ENCODE measurements around the gene C1orf52. TPM values are rescaled to one million over a fixed set of nuclear protein-coding genes. Genes with fewer than 3 reads are reported as not detected.

The C1orf52 gene
- total RNA-seq, 4 donors from 2014 or later = 12.7 to 20.7 (median 17.9) TPM

DNA sequence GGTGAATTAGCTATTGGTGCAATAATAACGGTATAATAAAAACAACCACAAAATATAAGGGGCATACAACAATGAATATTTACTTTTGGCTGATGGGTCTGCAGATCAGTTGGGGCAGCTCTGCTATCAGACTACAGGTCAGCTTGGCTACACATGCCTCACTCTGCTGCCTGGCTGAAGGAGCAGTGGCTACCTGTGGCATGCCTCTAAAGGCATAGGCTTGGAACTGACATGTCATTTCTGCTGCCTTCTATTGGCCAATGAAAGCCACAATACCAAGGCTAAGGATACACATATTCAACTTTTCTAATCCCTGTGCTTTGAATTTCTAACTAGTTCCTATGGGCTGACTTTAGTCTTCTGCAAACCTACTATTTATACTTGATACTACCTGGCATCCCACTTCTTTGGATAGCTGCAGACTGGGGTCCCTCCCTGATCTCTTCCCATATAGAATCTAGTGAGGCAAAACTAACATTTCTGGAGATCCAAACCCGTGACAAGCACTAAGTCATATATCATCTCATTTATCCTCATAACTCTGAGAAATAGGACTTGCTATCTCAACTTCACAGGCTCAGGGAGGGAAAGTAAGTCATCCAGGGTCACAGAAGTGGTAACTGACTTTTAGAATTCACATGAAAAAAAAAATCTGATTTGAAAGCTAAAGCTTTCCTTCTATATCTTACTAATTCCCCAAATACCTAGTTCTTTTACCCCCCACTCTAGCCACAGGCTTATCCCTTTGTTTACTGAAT lies 39.4 kb downstream of the C1orf52 start:
- TF ChIP-seq, protein P1, sequence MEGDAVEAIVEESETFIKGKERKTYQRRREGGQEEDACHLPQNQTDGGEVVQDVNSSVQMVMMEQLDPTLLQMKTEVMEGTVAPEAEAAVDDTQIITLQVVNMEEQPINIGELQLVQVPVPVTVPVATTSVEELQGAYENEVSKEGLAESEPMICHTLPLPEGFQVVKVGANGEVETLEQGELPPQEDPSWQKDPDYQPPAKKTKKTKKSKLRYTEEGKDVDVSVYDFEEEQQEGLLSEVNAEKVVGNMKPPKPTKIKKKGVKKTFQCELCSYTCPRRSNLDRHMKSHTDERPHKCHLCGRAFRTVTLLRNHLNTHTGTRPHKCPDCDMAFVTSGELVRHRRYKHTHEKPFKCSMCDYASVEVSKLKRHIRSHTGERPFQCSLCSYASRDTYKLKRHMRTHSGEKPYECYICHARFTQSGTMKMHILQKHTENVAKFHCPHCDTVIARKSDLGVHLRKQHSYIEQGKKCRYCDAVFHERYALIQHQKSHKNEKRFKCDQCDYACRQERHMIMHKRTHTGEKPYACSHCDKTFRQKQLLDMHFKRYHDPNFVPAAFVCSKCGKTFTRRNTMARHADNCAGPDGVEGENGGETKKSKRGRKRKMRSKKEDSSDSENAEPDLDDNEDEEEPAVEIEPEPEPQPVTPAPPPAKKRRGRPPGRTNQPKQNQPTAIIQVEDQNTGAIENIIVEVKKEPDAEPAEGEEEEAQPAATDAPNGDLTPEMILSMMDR (IDR thresholded peaks at IDR 0.05; ENCODE audit: low read depth) = no peak

DNA sequence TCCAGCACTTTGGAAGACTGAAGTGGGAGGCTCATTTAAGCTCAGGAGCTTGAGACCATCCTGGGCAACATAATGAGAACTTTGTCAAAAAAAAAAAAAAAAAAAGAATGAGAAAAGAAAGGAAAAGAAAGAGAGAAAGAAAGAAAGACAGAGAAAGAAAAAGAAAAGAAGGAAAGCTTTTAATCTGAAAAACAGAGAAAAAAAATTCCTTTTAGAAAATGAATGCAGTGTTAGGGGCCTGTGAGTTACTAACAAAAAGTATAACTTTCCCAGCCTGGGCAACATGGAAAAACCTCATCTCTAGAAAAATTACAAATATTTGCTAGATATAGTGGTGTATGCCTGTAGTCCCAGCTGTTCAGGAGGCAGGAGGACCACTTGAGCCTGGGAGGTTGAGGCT lies 42.8 kb downstream of the C1orf52 start:
- TF ChIP-seq, protein P1 (IDR thresholded peaks at IDR 0.05; ENCODE audit: low read depth) = no peak

DNA sequence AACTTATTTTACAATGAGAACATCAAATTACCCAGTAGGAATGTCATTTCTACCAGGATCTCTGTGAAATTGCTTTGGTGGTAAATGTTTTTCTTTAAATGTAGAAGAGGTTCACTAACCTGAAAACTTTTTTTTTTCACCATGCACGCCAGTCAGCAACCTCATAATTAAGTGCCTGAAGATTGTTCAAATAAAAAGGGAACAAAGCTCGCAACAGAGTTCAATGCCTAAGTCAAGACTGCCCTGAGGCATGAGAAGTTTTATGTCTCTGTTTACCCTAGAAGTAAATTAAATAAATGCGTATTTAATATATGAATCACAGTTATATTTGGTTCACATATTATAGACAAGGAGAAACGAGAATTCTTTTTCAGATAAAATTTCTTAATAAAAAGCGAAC lies 44.8 kb downstream of the C1orf52 start:
- TF ChIP-seq, protein P1 (IDR thresholded peaks at IDR 0.05; ENCODE audit: low read depth) = no peak

DNA sequence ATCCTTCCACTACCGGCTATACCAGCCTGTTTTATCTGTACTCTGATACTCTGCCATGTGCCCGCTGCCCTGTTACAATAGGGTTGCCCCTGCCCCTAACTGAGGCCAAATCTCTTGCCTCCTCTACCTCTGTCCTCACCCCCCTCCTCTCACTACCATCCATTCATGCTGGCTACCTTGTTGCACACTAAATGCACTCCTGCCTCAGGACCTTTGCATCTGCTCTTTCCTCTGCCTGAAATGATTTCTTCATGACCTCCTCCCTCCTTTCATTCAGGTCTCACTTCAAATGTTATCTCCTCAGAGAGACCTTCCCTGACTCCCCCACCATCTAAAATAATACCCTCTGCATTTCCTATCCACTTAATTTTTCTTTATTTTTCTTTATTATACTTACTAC lies 51.0 kb downstream of the C1orf52 start:
- TF ChIP-seq, protein P1 (IDR thresholded peaks at IDR 0.05; ENCODE audit: low read depth) = no peak

DNA sequence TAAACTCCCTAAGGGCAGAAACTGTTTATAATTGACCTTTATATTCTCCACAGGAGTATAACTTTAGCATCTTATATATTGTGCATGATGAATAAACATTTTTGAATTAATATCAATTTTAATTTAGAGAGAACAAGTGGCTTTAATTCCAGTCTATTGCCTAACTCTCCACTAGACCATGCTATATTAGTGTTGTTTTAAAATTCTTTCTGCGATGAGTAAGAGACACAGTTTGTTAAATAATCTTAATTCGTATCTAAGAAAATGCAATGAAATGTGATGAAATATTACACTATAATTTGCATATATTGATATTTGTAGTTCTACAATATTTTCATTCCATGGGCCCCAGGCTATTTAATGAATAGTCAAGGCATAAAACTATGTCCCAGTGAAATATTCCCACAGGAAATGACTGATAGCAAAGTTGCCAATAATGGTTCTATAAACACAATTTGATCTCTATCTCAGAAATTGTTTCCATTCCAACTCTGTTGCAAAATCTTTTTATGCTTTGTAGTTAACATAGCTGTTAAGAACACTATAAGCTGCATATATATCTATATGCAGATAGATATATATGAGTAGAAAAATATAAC lies 55.8 kb downstream of the C1orf52 start:
- TF ChIP-seq, protein P1 (IDR thresholded peaks at IDR 0.05; ENCODE audit: low read depth) = no peak

DNA sequence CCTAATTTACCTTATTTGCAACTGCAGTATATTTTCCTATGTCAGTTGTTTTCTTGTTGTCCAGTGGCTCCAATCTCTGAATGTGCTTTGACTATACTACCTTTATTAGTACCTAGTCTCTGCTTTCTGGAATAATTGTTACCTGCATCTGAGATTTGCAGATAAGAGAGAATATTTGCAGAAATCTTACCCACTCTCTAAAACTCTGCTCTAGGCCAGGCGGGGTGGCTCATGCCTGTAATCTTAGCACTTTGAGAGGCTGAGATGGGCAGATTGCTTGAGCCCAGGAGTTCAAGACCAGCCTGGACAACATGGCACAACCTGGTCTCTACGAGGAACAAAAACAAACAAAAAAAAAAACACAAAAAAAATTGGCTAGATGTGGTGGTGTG lies 56.6 kb downstream of the C1orf52 start:
- TF ChIP-seq, protein P1 (IDR thresholded peaks at IDR 0.05; ENCODE audit: low read depth) = no peak

DNA sequence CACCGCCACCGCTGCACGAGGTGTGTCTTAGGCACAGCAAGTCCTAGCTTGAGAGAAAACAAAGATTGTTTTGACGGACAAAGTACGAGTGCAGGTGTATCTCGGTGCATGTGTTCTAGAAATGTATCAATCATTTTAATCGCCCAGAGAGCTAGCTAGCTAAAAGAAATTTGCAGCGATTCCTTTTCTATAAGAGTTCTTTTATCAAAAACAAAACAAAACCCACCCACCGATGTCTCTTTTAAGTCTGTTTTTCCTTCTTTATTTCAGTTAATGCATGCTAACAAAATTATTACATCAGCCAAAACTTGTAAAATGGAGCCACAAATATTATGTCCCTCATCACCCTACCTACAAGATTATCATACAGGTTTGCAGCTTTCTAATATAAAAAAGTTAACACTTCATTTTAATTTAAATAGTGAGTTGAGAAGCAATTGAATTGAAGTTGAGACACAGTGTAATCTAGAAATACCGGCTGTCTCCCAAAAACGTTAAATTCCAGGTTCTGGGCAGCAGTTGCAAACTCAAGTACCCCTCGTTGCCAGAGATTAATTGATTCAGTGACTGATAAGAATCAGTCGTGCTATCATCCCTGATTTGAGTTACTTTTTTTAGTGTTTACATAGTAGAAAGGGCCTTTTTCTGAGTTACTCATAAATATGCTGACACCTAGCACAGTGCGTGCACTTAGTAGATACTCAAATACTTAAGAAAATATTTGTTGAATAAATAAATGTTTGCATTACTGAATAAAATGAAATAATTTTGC lies 57.2 kb downstream of the C1orf52 start:
- TF ChIP-seq, protein P1 (IDR thresholded peaks at IDR 0.05; ENCODE audit: low read depth) = no peak

Data from subcutaneous adipose tissue (tissue), 4 donors.